Measurements from ENCODE around the gene ELF3.

ELF3 gene

GRCh38 chr1:201982623-201983379, 27.6 kb upstream of the ELF3 start, which contains the start of gene RNPEP:
TSS of gene RNPEP (plus strand) at chr1:201982648. CDS start at chr1:201982667, 19 bp downstream.
- no peak for TF ChIP-seq CTCF (IDR thresholded peaks at IDR 0.05)
- peak; percentile 83 for DNase-seq (ENCODE audit: low spot score)

DNA sequence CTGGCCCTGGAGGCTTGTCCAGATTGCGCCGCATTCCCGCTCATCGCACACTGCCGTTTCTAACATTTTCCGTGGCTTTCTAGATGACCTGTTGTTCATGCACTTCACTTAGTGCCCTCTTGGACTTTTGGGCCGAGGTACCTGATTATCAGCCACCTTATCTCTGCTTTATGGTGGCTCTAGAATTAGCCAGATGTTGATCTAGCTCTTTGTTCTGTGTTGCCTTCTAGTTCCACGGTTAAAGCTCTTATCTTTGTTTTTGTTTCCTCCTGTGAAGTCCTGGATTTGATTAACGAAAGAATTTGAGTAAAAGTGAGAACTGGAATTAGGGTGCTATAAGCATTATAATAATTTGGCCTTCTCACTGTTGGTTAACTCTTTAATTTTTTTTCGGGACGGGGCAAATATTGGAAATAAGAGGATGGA, 27.0 kb upstream of the ELF3 start:
- H3K27ac ChIP-seq, result peak overlapping the region; percentile 64 to 96
- TF ChIP-seq CTCF (IDR thresholded peaks at IDR 0.05), result no peak
- no peak for DNase-seq (ENCODE audit: low spot score)
- peak overlapping the region; percentile 97 for H3K4me3 ChIP-seq

More at GRCh38 chr1:201982623-201983379, 27.6 kb upstream of the ELF3 start, which contains the start of gene RNPEP:
- Histone ChIP-seq H3K4me3 (peak within 1 kb of the TSS; percentile 97), H3K27ac (peak within 1 kb of the TSS; percentile 64 to 96)

DNA sequence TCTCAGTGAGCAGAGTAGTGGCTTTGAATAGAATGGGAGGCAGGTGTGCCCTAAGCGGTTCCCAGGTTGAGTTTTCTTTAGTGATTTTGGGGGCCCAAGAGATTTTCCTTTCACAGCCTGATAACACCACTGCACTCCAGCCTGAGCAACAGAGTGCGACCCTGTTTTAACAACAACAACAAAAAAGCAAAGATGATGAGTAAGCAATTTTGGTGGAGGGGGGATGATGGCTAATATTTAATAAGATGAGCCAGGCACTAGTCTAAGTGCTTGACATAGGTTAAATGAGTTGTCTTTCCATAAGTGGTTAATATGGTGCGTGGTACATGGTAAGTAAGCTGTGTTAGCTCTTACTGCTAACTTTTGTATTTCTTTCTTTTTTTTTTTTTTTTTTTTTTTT, 25.9 kb upstream of the ELF3 start:
- no peak for TF ChIP-seq CTCF (IDR thresholded peaks at IDR 0.05)
- DNase-seq (ENCODE audit: low spot score), result no peak
- H3K4me3 ChIP-seq, result peak overlapping the region; percentile 97
- H3K27ac ChIP-seq, result peak overlapping the region in 1 of 2 donors; percentile 6

- TF ChIP-seq CTCF (IDR thresholded peaks at IDR 0.05), result no peak
- Histone ChIP-seq H3K4me3 (no peak overlapping the region), H3K27ac (no peak overlapping the region)
- DNase-seq (ENCODE audit: low spot score), result no peak
These were observed 25.0 kb upstream of the ELF3 start for GRCh38 chr1:201985355-201985754.

- H3K4me3 ChIP-seq, result no peak overlapping the region
- no peak for TF ChIP-seq CTCF (IDR thresholded peaks at IDR 0.05)
- no peak for DNase-seq (ENCODE audit: low spot score)
- H3K27ac ChIP-seq, result no peak overlapping the region
These were observed 21.8 kb upstream of the ELF3 start for GRCh38 chr1:201988601-201989000.

- no peak overlapping the region for H3K27ac ChIP-seq
- no peak for DNase-seq (ENCODE audit: low spot score)
- no peak for TF ChIP-seq CTCF (IDR thresholded peaks at IDR 0.05)
- no peak overlapping the region for H3K4me3 ChIP-seq
These were observed 20.8 kb upstream of the ELF3 start for GRCh38 chr1:201989354-201990128.

All from coronary artery (tissue), 2 donors.